ENCODE results near the gene UTP20. TPM values are rescaled to one million over a fixed set of nuclear protein-coding genes. Genes with fewer than 3 reads are reported as not detected.

The UTP20 gene
- polyA plus RNA-seq, 2 of the 4 experiments (the other 2 are of a cell fraction), result 12.6 to 34.6 TPM

- Histone ChIP-seq H3K4me1 (no peaks in the 10 kb centered on the region), H3K27ac (no peak overlapping the region), H3K4me2 (no peak overlapping the region), H3K9me3 (no peaks in the 10 kb centered on the region), H3K4me3 (no peak overlapping the region)
- FAIRE-seq (no peak), DNase-seq (ENCODE audit: low read depth in 1 of 2, low spot score in 1 of 2) (no peak), ATAC-seq (no peak)
- 15% methylated on average over 6 of the region's 6 CpGs for WGBS (ENCODE audit: missing lambda C conversion rate)
- no peak for TF ChIP-seq GATA3 (IDR thresholded peaks at IDR 0.05; ENCODE audit: borderline replicate concordance)
- no peak for TF ChIP-seq EP300 (IDR thresholded peaks at IDR 0.05)
- TF ChIP-seq, protein P1, sequence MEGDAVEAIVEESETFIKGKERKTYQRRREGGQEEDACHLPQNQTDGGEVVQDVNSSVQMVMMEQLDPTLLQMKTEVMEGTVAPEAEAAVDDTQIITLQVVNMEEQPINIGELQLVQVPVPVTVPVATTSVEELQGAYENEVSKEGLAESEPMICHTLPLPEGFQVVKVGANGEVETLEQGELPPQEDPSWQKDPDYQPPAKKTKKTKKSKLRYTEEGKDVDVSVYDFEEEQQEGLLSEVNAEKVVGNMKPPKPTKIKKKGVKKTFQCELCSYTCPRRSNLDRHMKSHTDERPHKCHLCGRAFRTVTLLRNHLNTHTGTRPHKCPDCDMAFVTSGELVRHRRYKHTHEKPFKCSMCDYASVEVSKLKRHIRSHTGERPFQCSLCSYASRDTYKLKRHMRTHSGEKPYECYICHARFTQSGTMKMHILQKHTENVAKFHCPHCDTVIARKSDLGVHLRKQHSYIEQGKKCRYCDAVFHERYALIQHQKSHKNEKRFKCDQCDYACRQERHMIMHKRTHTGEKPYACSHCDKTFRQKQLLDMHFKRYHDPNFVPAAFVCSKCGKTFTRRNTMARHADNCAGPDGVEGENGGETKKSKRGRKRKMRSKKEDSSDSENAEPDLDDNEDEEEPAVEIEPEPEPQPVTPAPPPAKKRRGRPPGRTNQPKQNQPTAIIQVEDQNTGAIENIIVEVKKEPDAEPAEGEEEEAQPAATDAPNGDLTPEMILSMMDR (IDR thresholded peaks at IDR 0.05), result no peak
- no peak for TF ChIP-seq MAFK (IDR thresholded peaks at IDR 0.05; ENCODE audit: partially characterized antibody)
- TF ChIP-seq MAZ (IDR thresholded peaks at IDR 0.05; ENCODE audit: borderline replicate concordance, low read depth, low read length), result no peak
- ChIA-PET CTCF (interaction anchor here (0.9 kb wide), 1 partner anchor 11 kb away, joined by 3 read pairs; no protein-coding TSS in a partner anchor), POLR2A (no interaction called here)
These were observed 41.0 kb upstream of the UTP20 start for GRCh38 chr12:101238800-101239329.

DNA sequence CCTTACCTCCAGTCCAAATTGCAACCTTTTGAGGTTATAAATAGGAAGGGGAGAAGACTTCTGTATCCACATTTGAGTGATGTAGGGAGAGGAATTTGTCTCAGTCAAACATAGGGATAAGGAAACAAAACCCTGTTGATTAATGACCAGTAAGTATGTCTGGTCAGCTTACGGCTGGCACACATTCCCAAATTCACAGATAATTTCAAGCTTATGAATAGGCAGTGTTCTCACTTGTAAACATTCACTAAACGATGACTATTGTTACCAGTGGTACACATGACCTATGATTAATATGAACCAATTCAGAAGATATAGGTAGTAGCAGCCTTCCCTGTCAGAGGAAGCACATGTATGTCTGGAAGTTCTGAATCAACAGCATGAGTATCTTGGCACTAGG is 36.8 kb upstream of the UTP20 start:
- ATAC-seq (no peak), DNase-seq (ENCODE audit: low read depth in 1 of 2, low spot score in 1 of 2) (no peak), FAIRE-seq (no peak)
- POLR2A ChIA-PET, result no interaction called here
- Histone ChIP-seq H3K4me2 (no peak overlapping the region), H3K9me3 (no peaks in the 10 kb centered on the region), H3K27ac (no peak overlapping the region), H3K4me3 (no peak overlapping the region), H3K4me1 (no peaks in the 10 kb centered on the region)
- no peak for TF ChIP-seq KDM5A (IDR thresholded peaks at IDR 0.05)
- no peak for TF ChIP-seq MYC (IDR thresholded peaks at IDR 0.05; ENCODE audit: borderline replicate concordance, low read length)
- TF ChIP-seq, protein P1 (IDR thresholded peaks at IDR 0.05), result no peak
- no peak for TF ChIP-seq ESRRA (IDR thresholded peaks at IDR 0.05; ENCODE audit: borderline replicate concordance, low read length)
- no peak for TF ChIP-seq HES2 (IDR thresholded peaks at IDR 0.05)
- no peak for TF ChIP-seq GATA3 (IDR thresholded peaks at IDR 0.05; ENCODE audit: borderline replicate concordance)
- CTCF ChIA-PET, result interaction anchor here (1.3 kb wide), 1 partner anchor 25 kb away, joined by 3 read pairs; no protein-coding TSS in a partner anchor
- 9% methylated on average over 2 of the region's 2 CpGs for WGBS (ENCODE audit: missing lambda C conversion rate)

- Histone ChIP-seq H3K27ac (no peak overlapping the region), H3K4me1 (no peaks in the 10 kb centered on the region), H3K4me2 (no peak overlapping the region), H3K9me3 (no peaks in the 10 kb centered on the region), H3K4me3 (no peak overlapping the region)
- CTCF ChIA-PET, result interaction anchor here (1.3 kb wide), 2 partner anchors 24 to 29 kb away, joined by 3 read pairs; no protein-coding TSS in a partner anchor
- POLR2A ChIA-PET, result no interaction called here
- ATAC-seq (no peak), DNase-seq (ENCODE audit: low read depth in 1 of 2, low spot score in 1 of 2) (no peak), FAIRE-seq (no peak)
- WGBS (ENCODE audit: missing lambda C conversion rate), result 21% methylated on average over 2 of the region's 2 CpGs
- no peak for TF ChIP-seq NFE2L2 (conservative IDR thresholded peaks at IDR 0.05; ENCODE audit: low read length)
These were observed 36.3 kb upstream of the UTP20 start for GRCh38 chr12:101243616-101244015.

GRCh38 chr12:101256266-101256665 is 23.6 kb upstream of the UTP20 start:
- WGBS (ENCODE audit: missing lambda C conversion rate), result 10% methylated on average over 4 of the region's 4 CpGs
- CTCF ChIA-PET, result no interaction called here
- H3K4me3 ChIP-seq, result no peak overlapping the region
- DNase-seq (ENCODE audit: low read depth in 1 of 2, low spot score in 1 of 2) (no peak), ATAC-seq (no peak), FAIRE-seq (no peak)
- H3K9me3 ChIP-seq, result peaks cover 12% of the 10 kb centered on the region; the same call in 1 of the 3 replicates
- H3K4me2 ChIP-seq, result no peak overlapping the region
- H3K27ac ChIP-seq, result no peak overlapping the region
- POLR2A ChIA-PET, result no interaction called here
- H3K4me1 ChIP-seq, result no peaks in the 10 kb centered on the region
- TF ChIP-seq, protein P2, sequence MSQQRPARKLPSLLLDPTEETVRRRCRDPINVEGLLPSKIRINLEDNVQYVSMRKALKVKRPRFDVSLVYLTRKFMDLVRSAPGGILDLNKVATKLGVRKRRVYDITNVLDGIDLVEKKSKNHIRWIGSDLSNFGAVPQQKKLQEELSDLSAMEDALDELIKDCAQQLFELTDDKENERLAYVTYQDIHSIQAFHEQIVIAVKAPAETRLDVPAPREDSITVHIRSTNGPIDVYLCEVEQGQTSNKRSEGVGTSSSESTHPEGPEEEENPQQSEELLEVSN (IDR thresholded peaks at IDR 0.05; ENCODE audit: borderline replicate concordance, low read depth), result no peak
- TF ChIP-seq MAX (IDR thresholded peaks at IDR 0.05) (no peak), JUN (IDR thresholded peaks at IDR 0.05) (no peak), KDM1A (IDR thresholded peaks at IDR 0.05; ENCODE audit: low read depth) (no peak), NR3C1 (IDR thresholded peaks at IDR 0.05) (no peak), SREBF2 (IDR thresholded peaks at IDR 0.05) (no peak), TFCP2L1 (CRISPR knock-in tag; IDR thresholded peaks at IDR 0.05) (no peak), PHF8 (IDR thresholded peaks at IDR 0.05; ENCODE audit: borderline replicate concordance, low read depth) (no peak), FOSL2 (IDR thresholded peaks at IDR 0.05) (no peak), FOSL2 (CRISPR knock-in tag; IDR thresholded peaks at IDR 0.05) (no peak), CHD2 (IDR thresholded peaks at IDR 0.05; ENCODE audit: low read length, partially characterized antibody) (no peak), ZFP36 (IDR thresholded peaks at IDR 0.05; ENCODE audit: borderline replicate concordance, partially characterized antibody) (no peak), EHF (CRISPR knock-in tag; IDR thresholded peaks at IDR 0.05) (no peak), RCOR1 (IDR thresholded peaks at IDR 0.05; ENCODE audit: low read depth, low read length) (no peak)
- TF ChIP-seq, protein P3, sequence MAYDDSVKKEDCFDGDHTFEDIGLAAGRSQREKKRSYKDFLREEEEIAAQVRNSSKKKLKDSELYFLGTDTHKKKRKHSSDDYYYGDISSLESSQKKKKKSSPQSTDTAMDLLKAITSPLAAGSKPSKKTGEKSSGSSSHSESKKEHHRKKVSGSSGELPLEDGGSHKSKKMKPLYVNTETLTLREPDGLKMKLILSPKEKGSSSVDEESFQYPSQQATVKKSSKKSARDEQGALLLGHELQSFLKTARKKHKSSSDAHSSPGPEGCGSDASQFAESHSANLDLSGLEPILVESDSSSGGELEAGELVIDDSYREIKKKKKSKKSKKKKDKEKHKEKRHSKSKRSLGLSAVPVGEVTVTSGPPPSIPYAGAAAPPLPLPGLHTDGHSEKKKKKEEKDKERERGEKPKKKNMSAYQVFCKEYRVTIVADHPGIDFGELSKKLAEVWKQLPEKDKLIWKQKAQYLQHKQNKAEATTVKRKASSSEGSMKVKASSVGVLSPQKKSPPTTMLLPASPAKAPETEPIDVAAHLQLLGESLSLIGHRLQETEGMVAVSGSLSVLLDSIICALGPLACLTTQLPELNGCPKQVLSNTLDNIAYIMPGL (CRISPR knock-in tag; IDR thresholded peaks at IDR 0.05; ENCODE audit: borderline replicate concordance), result no peak
